HG03521 (cell line): ENCODE data around the gene C1QB.
"Not testable (repeated sequence)": the region's sequence is repeated elsewhere in the genome, so short reads cannot be mapped to it uniquely, and the experiment has no call there.

Experiments
- ATAC-seq: cut with Tn5 transposase; IDR thresholded peaks from one replicate; pipeline ENCODE4 v1.9.1; 2021; ENCODE audit warnings: mild to moderate bottlenecking, moderate library complexity; ENCODE audit not compliant: unreplicated experiment

C1QB gene

GRCh38 chr1:22662318-22662717 is 9.3 kb downstream of the C1QB start:
- ATAC-seq = no peak

GRCh38 chr1:22662986-22663408 is 10.0 kb downstream of the C1QB start:
- ATAC-seq = no peak

- no peak for ATAC-seq
Observed at GRCh38 chr1:22665752-22666151, 12.7 kb downstream of the C1QB start.

GRCh38 chr1:22666412-22666811 is 13.4 kb downstream of the C1QB start:
- no peak for ATAC-seq

- ATAC-seq = not testable (repeated sequence)
Observed at GRCh38 chr1:22668840-22669239, 15.8 kb downstream of the C1QB start.

GRCh38 chr1:22670352-22670975 is 17.4 kb downstream of the C1QB start:
- ATAC-seq = no peak

- no peak for ATAC-seq
Observed at GRCh38 chr1:22671999-22672398, 19.0 kb downstream of the C1QB start.

GRCh38 chr1:22673486-22674409 is 20.7 kb downstream of the C1QB start:
- no peak for ATAC-seq

GRCh38 chr1:22674410-22674749 is 21.3 kb downstream of the C1QB start:
- ATAC-seq = no peak

- not testable (repeated sequence) for ATAC-seq
Observed at GRCh38 chr1:22676151-22676550, 23.1 kb downstream of the C1QB start.

- ATAC-seq = no peak
Observed at GRCh38 chr1:22676916-22677583, 24.0 kb downstream of the C1QB start.

- ATAC-seq = no peak
Observed at GRCh38 chr1:22677931-22678896, 25.2 kb downstream of the C1QB start.

GRCh38 chr1:22680726-22681125 is 27.7 kb downstream of the C1QB start:
- ATAC-seq = no peak

GRCh38 chr1:22681556-22682276 is 28.7 kb downstream of the C1QB start:
- ATAC-seq = no peak

GRCh38 chr1:22683547-22683946 is 30.5 kb downstream of the C1QB start:
- no peak for ATAC-seq

- ATAC-seq = no peak
Observed at GRCh38 chr1:22685591-22686059, 32.6 kb downstream of the C1QB start.

- ATAC-seq = no peak
Observed at GRCh38 chr1:22687191-22687590, 34.2 kb downstream of the C1QB start.

- no peak for ATAC-seq
Observed at GRCh38 chr1:22688466-22688865, 35.4 kb downstream of the C1QB start.

- no peak for ATAC-seq
Observed at GRCh38 chr1:22689505-22689904, 36.5 kb downstream of the C1QB start.
